ENCODE results near the gene RPL18. TPM values are rescaled to one million over a fixed set of nuclear protein-coding genes. Genes with fewer than 3 reads are reported as not detected.
A peak's percentile ranks its signal among the peaks of the same experiment; 100 is the strongest.

Gene RPL18
- total and polyA plus RNA-seq, 9 of the 15 experiments (the other 6 are each of a cell fraction or from before 2014, with no cell fraction given): 312 to 2,635 (median 1,653) TPM

- TF ChIP-seq ZBTB40 (IDR thresholded peaks at IDR 0.05): no peak
- TF ChIP-seq ZBTB40 (CRISPR knock-in tag; IDR thresholded peaks at IDR 0.05): no peak
- 0 out of 2 replicates have a peak, but pooled peaks have one; percentile 38 for TF ChIP-seq ERF (CRISPR knock-in tag; IDR thresholded peaks at IDR 0.05)
- no peak for TF ChIP-seq NR2C2 (CRISPR knock-in tag; IDR thresholded peaks at IDR 0.05)
- TF ChIP-seq NR2C2 (tag; IDR thresholded peaks at IDR 0.05): peak; percentile 79
- peak; percentile 47 for TF ChIP-seq C11orf30 (IDR thresholded peaks at IDR 0.05; ENCODE audit: low read depth)
- no peak for TF ChIP-seq YBX1 (IDR thresholded peaks at IDR 0.05)
- peak; percentile 63; the same call in 1 of the 2 replicates for TF ChIP-seq LARP7 (IDR thresholded peaks at IDR 0.05)
- peak; percentile 100 for TF ChIP-seq SMARCA5 (IDR thresholded peaks at IDR 0.05)
- TF ChIP-seq MBD2 (IDR thresholded peaks at IDR 0.05; ENCODE audit: borderline replicate concordance, low read depth): no peak
- TF ChIP-seq, protein P1, sequence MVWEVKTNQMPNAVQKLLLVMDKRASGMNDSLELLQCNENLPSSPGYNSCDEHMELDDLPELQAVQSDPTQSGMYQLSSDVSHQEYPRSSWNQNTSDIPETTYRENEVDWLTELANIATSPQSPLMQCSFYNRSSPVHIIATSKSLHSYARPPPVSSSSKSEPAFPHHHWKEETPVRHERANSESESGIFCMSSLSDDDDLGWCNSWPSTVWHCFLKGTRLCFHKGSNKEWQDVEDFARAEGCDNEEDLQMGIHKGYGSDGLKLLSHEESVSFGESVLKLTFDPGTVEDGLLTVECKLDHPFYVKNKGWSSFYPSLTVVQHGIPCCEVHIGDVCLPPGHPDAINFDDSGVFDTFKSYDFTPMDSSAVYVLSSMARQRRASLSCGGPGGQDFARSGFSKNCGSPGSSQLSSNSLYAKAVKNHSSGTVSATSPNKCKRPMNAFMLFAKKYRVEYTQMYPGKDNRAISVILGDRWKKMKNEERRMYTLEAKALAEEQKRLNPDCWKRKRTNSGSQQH (CRISPR knock-in tag; IDR thresholded peaks at IDR 0.05): 0 out of 2 replicates have a peak, but pooled peaks have one; percentile 35
- peak; percentile 13; the same call in 1 of the 2 replicates for TF ChIP-seq E2F3 (CRISPR knock-in tag; IDR thresholded peaks at IDR 0.05)
- TF ChIP-seq, protein P2, sequence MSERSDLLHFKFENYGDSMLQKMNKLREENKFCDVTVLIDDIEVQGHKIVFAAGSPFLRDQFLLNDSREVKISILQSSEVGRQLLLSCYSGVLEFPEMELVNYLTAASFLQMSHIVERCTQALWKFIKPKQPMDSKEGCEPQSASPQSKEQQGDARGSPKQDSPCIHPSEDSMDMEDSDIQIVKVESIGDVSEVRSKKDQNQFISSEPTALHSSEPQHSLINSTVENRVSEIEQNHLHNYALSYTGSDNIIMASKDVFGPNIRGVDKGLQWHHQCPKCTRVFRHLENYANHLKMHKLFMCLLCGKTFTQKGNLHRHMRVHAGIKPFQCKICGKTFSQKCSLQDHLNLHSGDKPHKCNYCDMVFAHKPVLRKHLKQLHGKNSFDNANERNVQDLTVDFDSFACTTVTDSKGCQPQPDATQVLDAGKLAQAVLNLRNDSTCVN (CRISPR knock-in tag; IDR thresholded peaks at IDR 0.05): peak; percentile 58; the same call in 1 of the 2 replicates
These were observed 961 bp upstream of the RPL18 start (continued) for GRCh38 chr19:48619692-48620585.

Data from K562 (cell line).